DMS53 treated with DMSO at 0.1 percent for 48 hours (cell line): ENCODE measurements around the gene ARL15.
"Not testable (repeated sequence)": the region's sequence is repeated elsewhere in the genome, so short reads cannot be mapped to it uniquely, and the experiment has no call there.

ENCODE experiments used
- DNase-seq: peaks from one replicate; lab custom pipeline; 2025; ENCODE audit not compliant: unreplicated experiment; lab: John Stamatoyannopoulos, UW

ARL15 gene

GRCh38 chr5:53997736-53998627, 312.4 kb downstream of the ARL15 start:
- DNase-seq = no peak

- no peak for DNase-seq
Measured at GRCh38 chr5:53996008-53996407, 314.4 kb downstream of the ARL15 start.

GRCh38 chr5:53994148-53994547, 316.2 kb downstream of the ARL15 start:
- no peak for DNase-seq

- DNase-seq = no peak
Measured at GRCh38 chr5:53991942-53992341, 318.4 kb downstream of the ARL15 start.

GRCh38 chr5:53987101-53987500, 323.3 kb downstream of the ARL15 start:
- no peak for DNase-seq

GRCh38 chr5:53985796-53986195, 324.6 kb downstream of the ARL15 start:
- DNase-seq = no peak

- DNase-seq = no peak
Measured at GRCh38 chr5:53984971-53985370, 325.4 kb downstream of the ARL15 start.

GRCh38 chr5:53983568-53984460, 326.6 kb downstream of the ARL15 start:
- DNase-seq = no peak

- DNase-seq = not testable (repeated sequence)
Measured at GRCh38 chr5:53982319-53982718, 328.1 kb downstream of the ARL15 start.

- no peak for DNase-seq
Measured at GRCh38 chr5:53980061-53980460, 330.3 kb downstream of the ARL15 start.

GRCh38 chr5:53974021-53974420, 336.4 kb downstream of the ARL15 start:
- no peak for DNase-seq

GRCh38 chr5:53972314-53972713, 338.1 kb downstream of the ARL15 start:
- no peak for DNase-seq

- DNase-seq = no peak
Measured at GRCh38 chr5:53971551-53971950, 338.8 kb downstream of the ARL15 start.

- no peak for DNase-seq
Measured at GRCh38 chr5:53971131-53971530, 339.2 kb downstream of the ARL15 start.

- DNase-seq = no peak
Measured at GRCh38 chr5:53970475-53970874, 339.9 kb downstream of the ARL15 start.

- no peak for DNase-seq
Measured at GRCh38 chr5:53969176-53969730, 341.1 kb downstream of the ARL15 start.

- DNase-seq = no peak
Measured at GRCh38 chr5:53965459-53965858, 344.9 kb downstream of the ARL15 start.

GRCh38 chr5:53963958-53964357, 346.4 kb downstream of the ARL15 start:
- DNase-seq = no peak

GRCh38 chr5:53962306-53962705, 348.1 kb downstream of the ARL15 start:
- DNase-seq = no peak

GRCh38 chr5:53956632-53957031, 353.7 kb downstream of the ARL15 start:
- DNase-seq = no peak

GRCh38 chr5:53956196-53956595, 354.2 kb downstream of the ARL15 start:
- DNase-seq = no peak

GRCh38 chr5:53950621-53951020, 359.8 kb downstream of the ARL15 start:
- no peak for DNase-seq
